DMS53 treated with DMSO at 0.1 percent for 48 hours (cell line): ENCODE data around the gene REPS1.
"Not testable (repeated sequence)": the region's sequence is repeated elsewhere in the genome, so short reads cannot be mapped to it uniquely, and the experiment has no call there.

Experiments used
- DNase-seq: peaks from one replicate; lab custom pipeline; 2025; ENCODE audit not compliant: unreplicated experiment; lab: John Stamatoyannopoulos, UW

Gene REPS1

GRCh38 chr6:138943089-138943625 is 44.9 kb downstream of the REPS1 start:
- no peak for DNase-seq

- not testable (repeated sequence) for DNase-seq
Observed at GRCh38 chr6:138936873-138937272, 51.2 kb downstream of the REPS1 start.

- DNase-seq, result no peak
Observed at GRCh38 chr6:138931660-138932059, 56.4 kb downstream of the REPS1 start.

- no peak for DNase-seq
Observed at GRCh38 chr6:138926579-138926978, 61.5 kb downstream of the REPS1 start.

- no peak for DNase-seq
Observed at GRCh38 chr6:138925806-138926205, 62.2 kb downstream of the REPS1 start.

- no peak for DNase-seq
Observed at GRCh38 chr6:138923561-138923960, 64.5 kb downstream of the REPS1 start.

- no peak for DNase-seq
Observed at GRCh38 chr6:138920906-138921305, 67.1 kb downstream of the REPS1 start.

GRCh38 chr6:138914701-138915100 is 73.4 kb downstream of the REPS1 start:
- DNase-seq, result no peak

GRCh38 chr6:138912308-138912707 is 75.7 kb downstream of the REPS1 start:
- no peak for DNase-seq

- DNase-seq, result no peak
Observed at GRCh38 chr6:138909975-138910374, 78.1 kb downstream of the REPS1 start.

- no peak for DNase-seq
Observed at GRCh38 chr6:138909511-138909910, 78.5 kb downstream of the REPS1 start.

GRCh38 chr6:138907167-138907566 is 80.9 kb downstream of the REPS1 start:
- no peak for DNase-seq

GRCh38 chr6:138897031-138897430 is 91.0 kb downstream of the REPS1 start:
- no peak for DNase-seq

- DNase-seq, result no peak
Observed at GRCh38 chr6:138896104-138896756, 91.8 kb downstream of the REPS1 start.

- no peak for DNase-seq
Observed at GRCh38 chr6:138891255-138891986, 96.6 kb downstream of the REPS1 start.

- no peak for DNase-seq
Observed at GRCh38 chr6:138885156-138885819, 102.8 kb downstream of the REPS1 start.

- DNase-seq, result no peak
Observed at GRCh38 chr6:138882369-138883017, 105.6 kb downstream of the REPS1 start.

- no peak for DNase-seq
Observed at GRCh38 chr6:138873191-138873590, 114.9 kb downstream of the REPS1 start.

GRCh38 chr6:138869398-138869797 is 118.7 kb downstream of the REPS1 start:
- no peak for DNase-seq

GRCh38 chr6:138868181-138868580 is 119.9 kb downstream of the REPS1 start:
- no peak for DNase-seq

- no peak for DNase-seq
Observed at GRCh38 chr6:138865480-138866109, 122.5 kb downstream of the REPS1 start.
